ENCODE measurements around the gene MTG1. TPM values are rescaled to one million over a fixed set of nuclear protein-coding genes. Genes with fewer than 3 reads are reported as not detected.

Gene MTG1
- total RNA-seq, 1 donor from 2014 or later, result 44.0 TPM

GRCh38 chr10:133420028-133420427 is 26.1 kb downstream of the MTG1 start:
- Histone ChIP-seq H3K4me3 (ENCODE audit: insufficient read depth, low read depth, low read length) (no peak overlapping the region), H3K9me3 (ENCODE audit: insufficient read depth, low read depth, low read length) (no peaks in the 10 kb centered on the region), H3K4me2 (ENCODE audit: low read length) (no peak overlapping the region), H3K79me2 (ENCODE audit: insufficient read depth, low read length) (peaks cover 9% of the 10 kb centered on the region), H3K4me1 (ENCODE audit: insufficient read depth, low read length) (no peaks in the 10 kb centered on the region), H3K9ac (ENCODE audit: low read length) (no peak overlapping the region), H3K27me3 (ENCODE audit: insufficient read depth, low read length) (no peaks in the 10 kb centered on the region), H3K36me3 (ENCODE audit: insufficient read depth, low read length) (peaks cover 8% of the 10 kb centered on the region), H2AFZ (ENCODE audit: low read depth, low read length) (no peak overlapping the region), H3K27ac (ENCODE audit: low read depth, low read length) (no peak overlapping the region), H4K20me1 (ENCODE audit: insufficient read depth, low read length) (peaks cover 53% of the 10 kb centered on the region)
- Mint-ChIP-seq H3K27me3 (ENCODE audit: low read depth, unreplicated experiment) (no peaks in the 10 kb centered on the region), H3K9me3 (ENCODE audit: unreplicated experiment) (peaks cover 7% of the 10 kb centered on the region), H3K4me1 (ENCODE audit: low read depth, unreplicated experiment) (no peaks in the 10 kb centered on the region), H3K36me3 (ENCODE audit: low read depth, unreplicated experiment) (peaks cover 22% of the 10 kb centered on the region), H3K4me3 (ENCODE audit: unreplicated experiment) (no peak overlapping the region), H3K27ac (ENCODE audit: unreplicated experiment) (no peak overlapping the region)
- FAIRE-seq, result no peak
- TF ChIP-seq CTCF (IDR thresholded peaks at IDR 0.05; ENCODE audit: insufficient read depth, low read depth, low read length), result no peak
- no peak for TF ChIP-seq EZH2 (IDR thresholded peaks at IDR 0.05; ENCODE audit: insufficient read depth, low read length)
- no peak for DNase-seq (ENCODE audit: low read depth)

GRCh38 chr10:133420579-133420978 is 26.6 kb downstream of the MTG1 start:
- H2AFZ ChIP-seq (ENCODE audit: low read depth, low read length), result no peak overlapping the region
- H3K4me1 ChIP-seq (ENCODE audit: insufficient read depth, low read length), result no peaks in the 10 kb centered on the region
- no peak overlapping the region for H3K4me3 ChIP-seq (ENCODE audit: insufficient read depth, low read depth, low read length)
- FAIRE-seq (no peak), DNase-seq (ENCODE audit: low read depth) (no peak)
- H3K36me3 ChIP-seq (ENCODE audit: insufficient read depth, low read length), result peaks cover 3% of the 10 kb centered on the region
- H3K27me3 ChIP-seq (ENCODE audit: insufficient read depth, low read length), result no peaks in the 10 kb centered on the region
- H3K9me3 ChIP-seq (ENCODE audit: insufficient read depth, low read depth, low read length), result no peaks in the 10 kb centered on the region
- Mint-ChIP-seq H3K9me3 (ENCODE audit: unreplicated experiment) (peaks cover 3% of the 10 kb centered on the region), H3K27me3 (ENCODE audit: low read depth, unreplicated experiment) (no peaks in the 10 kb centered on the region), H3K4me1 (ENCODE audit: low read depth, unreplicated experiment) (no peaks in the 10 kb centered on the region), H3K27ac (ENCODE audit: unreplicated experiment) (no peak overlapping the region), H3K36me3 (ENCODE audit: low read depth, unreplicated experiment) (peaks cover 16% of the 10 kb centered on the region), H3K4me3 (ENCODE audit: unreplicated experiment) (no peak overlapping the region)
- H3K9ac ChIP-seq (ENCODE audit: low read length), result no peak overlapping the region
- peaks cover 5% of the 10 kb centered on the region for H3K79me2 ChIP-seq (ENCODE audit: insufficient read depth, low read length)
- H3K4me2 ChIP-seq (ENCODE audit: low read length), result no peak overlapping the region
- no peak overlapping the region for H3K27ac ChIP-seq (ENCODE audit: low read depth, low read length)
- TF ChIP-seq EZH2 (IDR thresholded peaks at IDR 0.05; ENCODE audit: insufficient read depth, low read length), result no peak
- TF ChIP-seq CTCF (IDR thresholded peaks at IDR 0.05; ENCODE audit: insufficient read depth, low read depth, low read length), result no peak
- peaks cover 48% of the 10 kb centered on the region for H4K20me1 ChIP-seq (ENCODE audit: insufficient read depth, low read length)

GRCh38 chr10:133421336-133422222 is 27.6 kb downstream of the MTG1 start:
- Histone ChIP-seq H3K4me3 (ENCODE audit: insufficient read depth, low read depth, low read length) (no peak overlapping the region), H3K9ac (ENCODE audit: low read length) (no peak overlapping the region), H3K36me3 (ENCODE audit: insufficient read depth, low read length) (no peaks in the 10 kb centered on the region), H3K9me3 (ENCODE audit: insufficient read depth, low read depth, low read length) (no peaks in the 10 kb centered on the region), H2AFZ (ENCODE audit: low read depth, low read length) (no peak overlapping the region), H4K20me1 (ENCODE audit: insufficient read depth, low read length) (peaks cover 43% of the 10 kb centered on the region), H3K27ac (ENCODE audit: low read depth, low read length) (no peak overlapping the region), H3K4me2 (ENCODE audit: low read length) (no peak overlapping the region), H3K79me2 (ENCODE audit: insufficient read depth, low read length) (no peaks in the 10 kb centered on the region), H3K4me1 (ENCODE audit: insufficient read depth, low read length) (no peaks in the 10 kb centered on the region), H3K27me3 (ENCODE audit: insufficient read depth, low read length) (no peaks in the 10 kb centered on the region)
- Mint-ChIP-seq H3K9me3 (ENCODE audit: unreplicated experiment) (peaks cover 3% of the 10 kb centered on the region), H3K4me3 (ENCODE audit: unreplicated experiment) (no peak overlapping the region), H3K4me1 (ENCODE audit: low read depth, unreplicated experiment) (no peaks in the 10 kb centered on the region), H3K27ac (ENCODE audit: unreplicated experiment) (no peak overlapping the region), H3K36me3 (ENCODE audit: low read depth, unreplicated experiment) (peaks cover 12% of the 10 kb centered on the region), H3K27me3 (ENCODE audit: low read depth, unreplicated experiment) (peaks cover 1% of the 10 kb centered on the region)
- DNase-seq (ENCODE audit: low read depth) (no peak), FAIRE-seq (no peak)
- TF ChIP-seq EZH2 (IDR thresholded peaks at IDR 0.05; ENCODE audit: insufficient read depth, low read length), result no peak
- TF ChIP-seq CTCF (IDR thresholded peaks at IDR 0.05; ENCODE audit: insufficient read depth, low read depth, low read length), result no peak

Data from astrocyte (in vitro differentiated cells and primary cell).